Tibial nerve (tissue), 4 donors: ENCODE data around the gene PCGF5. TPM values are rescaled to one million over a fixed set of nuclear protein-coding genes. Genes with fewer than 3 reads are reported as not detected.
"Not testable (repeated sequence)": the region's sequence is repeated elsewhere in the genome, so short reads cannot be mapped to it uniquely, and the experiment has no call there.

ENCODE experiments used
- DNase-seq, 2 donors: peaks; one replicate each; pipeline ENCODE4 v3.0.0-alpha.2; 2019; ENCODE audit warnings: low spot score in 2 of 2
- H3K27ac ChIP-seq, 4 donors: fragments of 200-600 bp; sonication (generic) in 3 of 4; one replicate each; pipeline ENCODE4 v1.5.1; 2017 to 2019; ENCODE audit warnings: mild to moderate bottlenecking in 1 of 4
- H3K27me3 ChIP-seq, 2 donors: fragments of 200-600 bp; sonication (generic) in 1 of 2; one replicate each; pipeline versions ENCODE4 v1.5.1 to v1.6.0; 2017 to 2019
- H3K36me3 ChIP-seq, 3 donors: fragments of 200-600 bp; sonication (generic); one replicate each; pipeline ENCODE4 v1.5.1; 2018 to 2019
- H3K4me1 ChIP-seq, 4 donors: fragments of 200-600 bp; sonication (generic) in 3 of 4; one replicate each; pipeline ENCODE4 v1.5.1; 2017 to 2019
- H3K4me3 ChIP-seq, 4 donors: fragments of 200-600 bp; sonication (generic) in 3 of 4; one replicate each; pipeline ENCODE4 v1.5.1; 2017 to 2019; ENCODE audit warnings: mild to moderate bottlenecking in 1 of 4, moderate library complexity in 1 of 4
- H3K9me3 ChIP-seq, 4 donors: fragments of 200-600 bp; sonication (generic) in 3 of 4; one replicate each; pipeline ENCODE4 v1.5.1; 2017 to 2019
- CTCF ChIP-seq, 5 experiments: fragments of 200-600 bp in 3 of 5; fragments of 450-650 bp in 2 of 5; sonication (generic) in 3 of 5; IDR thresholded peaks; one replicate each; pipeline ENCODE4 v1.5.1; 2016 to 2019; ENCODE audit warnings: antibody characterized with exemption in 5 of 5, mild to moderate bottlenecking in 3 of 5, moderate library complexity in 2 of 5
- EP300 ChIP-seq, 2 donors: sonication (generic); formaldehyde crosslinking; IDR thresholded peaks; one replicate each; pipeline ENCODE4 v1.6.1; 2017; ENCODE audit warnings: antibody characterized with exemption in 2 of 2, mild to moderate bottlenecking in 1 of 2
- POLR2A ChIP-seq, 2 donors: fragments of 450-650 bp; IDR thresholded peaks; one replicate each; pipeline ENCODE4 v1.6.1; 2017; ENCODE audit warnings: antibody characterized with exemption in 2 of 2, mild to moderate bottlenecking in 2 of 2, moderate library complexity in 2 of 2
- WGBS, 2 donors: methylation state at CpG; one replicate each; pipeline ENCODE4 v1.1.5; 2018; 5-methylcytosine and 5-hydroxymethylcytosine counted together
- total RNA-seq, 4 donors: library from RNA; depleted of rRNA; stranded (reverse); fragments of >200 nt; gene quantifications; one replicate each; pipeline ENCODE4 v1.1.0, GENCODE V29; 2016

The PCGF5 gene
- total RNA-seq, 4 donors from 2014 or later = 29.6 to 59.9 (median 41.4) TPM

- WGBS, 2 donors = 3 to 11% methylated on average over 23 of the region's 23 CpGs
- Histone ChIP-seq H3K27ac (peak overlapping the region in 2 of 4 donors; percentile 49 to 50), H3K36me3 (no peaks in the 10 kb centered on the region), H3K27me3 (no peaks in the 10 kb centered on the region), H3K4me3 (peak overlapping the region; percentile 16 to 52 (median 26)), H3K9me3 (no peaks in the 10 kb centered on the region), H3K4me1 (peaks cover 0 to 11% (median 2%) of the 10 kb centered on the region in 4 donors)
- DNase-seq = peak; percentile 57 to 69
- TF ChIP-seq CTCF (IDR thresholded peaks at IDR 0.05) = peak; percentile 87 to 92 (median 91)
- no peak for TF ChIP-seq POLR2A (IDR thresholded peaks at IDR 0.05)
- TF ChIP-seq EP300 (IDR thresholded peaks at IDR 0.05) = peak in 1 of 2 donors; percentile 37
Observed at GRCh38 chr10:91298224-91298871, 77.9 kb downstream of the PCGF5 start.

- 90 to 100% methylated on average over 1 of the region's 1 CpG for WGBS, 2 donors
- TF ChIP-seq CTCF (IDR thresholded peaks at IDR 0.05) = no peak
- no peak for TF ChIP-seq EP300 (IDR thresholded peaks at IDR 0.05)
- no peak for TF ChIP-seq POLR2A (IDR thresholded peaks at IDR 0.05)
- H3K27ac ChIP-seq = no peak overlapping the region
Observed at GRCh38 chr10:91299999-91300575, 79.6 kb downstream of the PCGF5 start.

GRCh38 chr10:91302946-91303345, 82.5 kb downstream of the PCGF5 start:
- H3K27ac ChIP-seq = peak overlapping the region in 1 of 4 donors; percentile 43
- not testable (repeated sequence) for H3K36me3 ChIP-seq, H3K9me3 ChIP-seq, H3K4me3 ChIP-seq, DNase-seq, H3K27me3 ChIP-seq
- WGBS, 2 donors = 48 to 53% methylated on average over 3 of the region's 3 CpGs
- H3K4me1 ChIP-seq = peaks cover 0 to 11% (median 1%) of the 10 kb centered on the region in 4 donors

More at GRCh38 chr10:91299999-91300575, 79.6 kb downstream of the PCGF5 start:
- no peak for DNase-seq
- Histone ChIP-seq H3K4me3 (no peak overlapping the region), H3K9me3 (no peaks in the 10 kb centered on the region), H3K27me3 (no peaks in the 10 kb centered on the region), H3K36me3 (no peaks in the 10 kb centered on the region), H3K4me1 (peaks cover 0 to 11% (median 2%) of the 10 kb centered on the region in 4 donors)

GRCh38 chr10:91305979-91306378, 85.5 kb downstream of the PCGF5 start:
- H3K27me3 ChIP-seq, H3K4me1 ChIP-seq, H3K36me3 ChIP-seq, H3K4me3 ChIP-seq, DNase-seq, H3K27ac ChIP-seq, H3K9me3 ChIP-seq: not testable (repeated sequence)
- WGBS, 2 donors = 85 to 93% methylated on average over 7 of the region's 7 CpGs

- WGBS, 2 donors = 95 to 97% methylated on average over 1 of the region's 1 CpG
- H3K27ac ChIP-seq = no peak overlapping the region
- no peaks in the 10 kb centered on the region for H3K27me3 ChIP-seq
- no peak overlapping the region for H3K4me3 ChIP-seq
- TF ChIP-seq CTCF (IDR thresholded peaks at IDR 0.05) (no peak), POLR2A (IDR thresholded peaks at IDR 0.05) (no peak), EP300 (IDR thresholded peaks at IDR 0.05) (no peak)
- DNase-seq = no peak
- no peaks in the 10 kb centered on the region for H3K36me3 ChIP-seq
- H3K9me3 ChIP-seq = no peaks in the 10 kb centered on the region
- H3K4me1 ChIP-seq = no peaks in the 10 kb centered on the region
Observed at GRCh38 chr10:91307489-91307888, 87.0 kb downstream of the PCGF5 start.

GRCh38 chr10:91309711-91310110, 89.2 kb downstream of the PCGF5 start:
- WGBS, 2 donors = 79 to 86% methylated on average over 3 of the region's 3 CpGs
- Histone ChIP-seq H3K9me3 (no peaks in the 10 kb centered on the region), H3K4me1 (no peaks in the 10 kb centered on the region), H3K27ac (no peak overlapping the region), H3K27me3 (no peaks in the 10 kb centered on the region), H3K36me3 (no peaks in the 10 kb centered on the region), H3K4me3 (no peak overlapping the region)
- no peak for TF ChIP-seq CTCF (IDR thresholded peaks at IDR 0.05)
- TF ChIP-seq EP300 (IDR thresholded peaks at IDR 0.05) = no peak
- no peak for TF ChIP-seq POLR2A (IDR thresholded peaks at IDR 0.05)
- DNase-seq = no peak
